Measurements from ENCODE around the gene RABEP2. TPM values are rescaled to one million over a fixed set of nuclear protein-coding genes. Genes with fewer than 3 reads are reported as not detected.
A peak's percentile ranks its signal among the peaks of the same experiment; 100 is the strongest.

The RABEP2 gene
- total and polyA plus RNA-seq, 10 donors: 40.8 to 90.0 (median 53.1) TPM

GRCh38 chr16:28910086-28911031 lies 14.7 kb downstream of the RABEP2 start:
- DNase-seq: no peak
- TF ChIP-seq POLR2AphosphoS5 (IDR thresholded peaks at IDR 0.05): peak in 2 of 3 donors; percentile 26 to 57
- no peak for TF ChIP-seq CTCF (IDR thresholded peaks at IDR 0.05 in 8 of 11, conservative IDR thresholded peaks at IDR 0.05 in 3 of 11)
- intact Hi-C loops (cut with DNase I; ENCODE audit: low total_unique reads): no loop called here
- no peaks in the 10 kb centered on the region for H3K9me3 ChIP-seq
- peaks cover 2 to 100% (median 82%) of the 10 kb centered on the region in 6 donors for H3K36me3 ChIP-seq
- H3K4me1 ChIP-seq: peaks cover 0 to 23% (median 6%) of the 10 kb centered on the region in 6 donors
- 73 to 83% (median 79%) methylated on average over 17 to 19 of the region's 19 CpGs for WGBS, 5 donors
- no peaks in the 10 kb centered on the region for H3K27me3 ChIP-seq (replicated peaks in 1 of 7)
- H3K4me3 ChIP-seq: no peak overlapping the region
- H3K27ac ChIP-seq: peak overlapping the region in 4 of 8 donors; percentile 15 to 72 (median 50)

- no peak overlapping the region for H3K4me3 ChIP-seq
- no peaks in the 10 kb centered on the region for H3K27me3 ChIP-seq (replicated peaks in 1 of 7)
- TF ChIP-seq POLR2A (IDR thresholded peaks at IDR 0.05) (no peak), CTCF (IDR thresholded peaks at IDR 0.05 in 8 of 11, conservative IDR thresholded peaks at IDR 0.05 in 3 of 11) (no peak), POLR2AphosphoS5 (IDR thresholded peaks at IDR 0.05) (peak in 1 of 3 donors; percentile 59)
- H3K9me3 ChIP-seq: no peaks in the 10 kb centered on the region
- intact Hi-C loops (cut with DNase I; ENCODE audit: low total_unique reads): no loop called here
- no peak overlapping the region for H3K27ac ChIP-seq
- peaks cover 2 to 74% (median 60%) of the 10 kb centered on the region in 6 donors for H3K36me3 ChIP-seq
- H3K4me1 ChIP-seq: peaks cover 0 to 38% (median 9%) of the 10 kb centered on the region in 6 donors
- WGBS, 5 donors: 87 to 96% (median 89%) methylated on average over 22 to 24 of the region's 24 CpGs
- DNase-seq: no peak
Measured at GRCh38 chr16:28905800-28906372, 19.2 kb downstream of the RABEP2 start.

GRCh38 chr16:28905229-28905754 lies 19.7 kb downstream of the RABEP2 start:
- intact Hi-C loops (cut with DNase I; ENCODE audit: low total_unique reads): no loop called here
- Histone ChIP-seq H3K27ac (no peak overlapping the region), H3K4me1 (peaks cover 0 to 32% (median 4%) of the 10 kb centered on the region in 6 donors), H3K4me3 (no peak overlapping the region), H3K36me3 (peaks cover 2 to 68% (median 55%) of the 10 kb centered on the region in 6 donors), H3K9me3 (no peaks in the 10 kb centered on the region), H3K27me3 (replicated peaks in 1 of 7) (no peaks in the 10 kb centered on the region)
- TF ChIP-seq POLR2AphosphoS5 (IDR thresholded peaks at IDR 0.05) (no peak), POLR2A (IDR thresholded peaks at IDR 0.05) (no peak), CTCF (IDR thresholded peaks at IDR 0.05 in 8 of 11, conservative IDR thresholded peaks at IDR 0.05 in 3 of 11) (no peak)
- no peak for DNase-seq
- whole genome bisulfite sequencing, 5 donors: 89 to 100% (median 93%) methylated on average over 7 to 9 of the region's 9 CpGs
